NCI-H1930 (cell line): Measurements from ENCODE around the gene MYCL.

ENCODE experiments used
- DNase-seq, 2 experiments: peaks; one replicate each; lab custom pipeline; 2025; lab: John Stamatoyannopoulos, UW

MYCL gene, protein sequence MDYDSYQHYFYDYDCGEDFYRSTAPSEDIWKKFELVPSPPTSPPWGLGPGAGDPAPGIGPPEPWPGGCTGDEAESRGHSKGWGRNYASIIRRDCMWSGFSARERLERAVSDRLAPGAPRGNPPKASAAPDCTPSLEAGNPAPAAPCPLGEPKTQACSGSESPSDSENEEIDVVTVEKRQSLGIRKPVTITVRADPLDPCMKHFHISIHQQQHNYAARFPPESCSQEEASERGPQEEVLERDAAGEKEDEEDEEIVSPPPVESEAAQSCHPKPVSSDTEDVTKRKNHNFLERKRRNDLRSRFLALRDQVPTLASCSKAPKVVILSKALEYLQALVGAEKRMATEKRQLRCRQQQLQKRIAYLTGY

DNA sequence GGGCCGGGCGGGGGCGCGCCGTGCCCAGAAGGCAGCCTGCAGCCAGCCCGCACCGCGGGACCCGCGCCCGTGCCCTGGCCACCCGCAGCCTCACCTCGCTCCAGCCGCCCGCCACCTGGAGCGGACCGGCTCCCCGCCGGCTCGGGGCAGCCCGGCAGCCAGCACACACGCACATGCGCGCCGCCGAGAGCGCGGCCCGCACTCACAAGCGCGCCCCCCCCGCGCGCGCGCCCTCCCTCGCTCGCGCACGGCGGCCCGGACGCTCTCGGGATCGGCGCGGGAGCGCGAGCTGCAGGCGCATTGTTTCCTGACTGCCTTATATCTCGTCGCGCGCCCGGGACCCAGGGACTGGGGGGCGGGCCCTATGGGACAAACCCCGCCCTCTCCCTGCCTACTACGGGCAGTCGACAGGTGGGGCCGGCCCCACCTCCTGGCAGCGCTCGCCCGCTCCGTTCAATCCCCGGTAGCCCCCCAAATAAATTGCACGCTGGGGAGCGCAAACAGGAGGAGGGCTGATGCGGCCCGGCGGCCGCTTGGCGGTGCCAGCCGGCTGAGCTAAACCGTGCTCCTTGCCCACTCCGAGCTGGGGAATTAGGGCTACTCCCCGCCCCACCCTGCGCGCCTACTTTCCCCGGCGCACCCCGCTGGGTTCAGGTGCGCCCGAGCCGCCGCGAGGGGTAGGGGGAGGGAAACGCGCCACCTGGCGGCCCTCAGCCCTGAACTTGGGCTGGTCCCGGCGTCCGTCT is at the start of gene MYCL:
Gene MYCL, minus strand, starts transcription at position 204 of the 746 bp plus-strand sequence. CDS start 483 bp downstream, outside the sequence.
- DNase-seq, result peak; percentile 82 to 84

DNA sequence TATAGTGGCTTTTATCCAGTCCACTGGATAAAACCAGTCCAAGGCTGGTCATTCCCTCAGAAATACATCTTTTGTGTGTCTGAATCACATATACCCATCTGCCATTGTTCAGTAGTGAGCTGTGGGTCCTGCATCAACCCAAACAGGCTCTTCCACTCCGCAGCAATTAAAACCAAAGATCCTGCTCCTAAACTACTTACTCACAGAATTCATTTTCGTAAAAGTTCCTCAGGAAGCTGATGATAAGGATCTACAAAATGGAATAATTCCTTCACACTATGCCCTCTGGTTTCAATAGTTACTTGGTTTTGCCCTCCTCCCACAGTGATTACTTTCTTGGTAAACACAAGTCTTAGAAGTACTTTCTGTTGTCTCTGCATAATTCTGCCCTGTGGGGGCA is 48.2 kb upstream of the MYCL start:
- DNase-seq, result no peak

DNA sequence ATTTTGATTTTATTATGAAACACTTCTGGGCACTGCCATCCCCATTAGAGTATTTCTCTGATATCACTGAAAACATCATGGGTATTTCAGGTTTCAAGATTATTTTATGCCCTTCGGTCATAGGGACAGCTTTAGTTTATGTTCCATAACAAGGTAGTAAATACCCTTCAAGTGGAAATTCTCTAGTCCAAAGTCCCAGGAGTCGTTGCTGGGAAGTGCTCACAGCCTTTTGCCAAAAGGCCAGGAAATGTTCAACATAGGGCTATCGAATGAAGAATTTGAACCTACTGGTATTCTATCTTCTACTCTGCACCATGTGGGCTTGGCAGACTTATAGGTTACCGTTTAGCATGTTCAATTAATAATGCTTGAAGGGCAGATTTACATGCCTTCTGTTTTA is 45.5 kb upstream of the MYCL start:
- no peak for DNase-seq

DNA sequence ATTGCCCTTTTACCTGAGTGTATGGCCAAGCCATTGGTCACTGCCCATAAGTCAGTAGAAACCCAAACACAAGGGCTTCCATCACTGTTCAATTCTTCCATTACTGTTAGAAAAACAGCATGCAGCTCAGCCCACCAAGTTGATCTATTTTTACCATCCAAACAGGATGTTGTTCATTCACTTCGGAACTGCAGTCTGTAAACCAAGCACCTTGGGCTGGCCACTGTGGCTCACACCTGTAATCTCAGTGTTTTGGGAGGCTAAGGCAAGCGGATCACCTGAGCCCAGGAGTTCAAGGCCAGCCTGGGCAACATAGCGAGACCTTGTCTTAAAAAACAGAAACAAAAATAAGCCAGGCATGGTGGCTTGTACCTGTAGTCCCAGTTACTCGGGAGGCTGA is 44.5 kb upstream of the MYCL start:
- no peak for DNase-seq

DNA sequence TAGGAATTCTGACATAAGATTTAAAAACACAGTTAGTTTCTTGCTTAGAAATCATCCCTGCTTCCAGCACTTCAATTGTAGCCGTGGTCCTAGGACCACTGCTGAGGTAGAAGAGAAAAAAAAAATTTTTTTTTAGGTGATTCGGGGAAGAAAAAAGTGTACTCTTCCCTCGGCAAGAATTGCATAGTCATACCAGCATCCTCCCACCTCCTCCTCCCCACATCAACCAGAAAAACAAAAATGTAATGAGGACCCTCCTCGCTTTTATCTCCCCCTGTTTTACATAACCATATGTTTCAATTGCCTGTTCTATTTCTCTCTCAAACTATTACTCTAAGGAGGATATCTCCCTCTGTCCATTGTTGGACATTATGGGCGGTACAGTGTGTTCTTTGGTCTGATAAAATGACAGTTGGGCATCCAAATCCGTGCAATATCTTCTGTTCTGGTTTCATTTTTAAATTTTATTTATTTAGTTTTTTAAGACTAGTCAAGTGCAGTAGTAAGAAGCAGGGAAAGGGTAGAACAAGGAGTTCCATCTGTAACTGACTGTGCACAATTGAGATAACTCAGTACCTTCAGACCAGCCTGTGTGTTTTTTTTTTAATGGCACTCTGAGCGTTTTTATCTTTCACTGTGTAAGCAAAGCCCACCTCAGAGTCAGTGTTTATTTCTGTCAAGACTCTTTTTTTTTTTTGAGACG is 42.8 kb upstream of the MYCL start:
- DNase-seq, result no peak

DNA sequence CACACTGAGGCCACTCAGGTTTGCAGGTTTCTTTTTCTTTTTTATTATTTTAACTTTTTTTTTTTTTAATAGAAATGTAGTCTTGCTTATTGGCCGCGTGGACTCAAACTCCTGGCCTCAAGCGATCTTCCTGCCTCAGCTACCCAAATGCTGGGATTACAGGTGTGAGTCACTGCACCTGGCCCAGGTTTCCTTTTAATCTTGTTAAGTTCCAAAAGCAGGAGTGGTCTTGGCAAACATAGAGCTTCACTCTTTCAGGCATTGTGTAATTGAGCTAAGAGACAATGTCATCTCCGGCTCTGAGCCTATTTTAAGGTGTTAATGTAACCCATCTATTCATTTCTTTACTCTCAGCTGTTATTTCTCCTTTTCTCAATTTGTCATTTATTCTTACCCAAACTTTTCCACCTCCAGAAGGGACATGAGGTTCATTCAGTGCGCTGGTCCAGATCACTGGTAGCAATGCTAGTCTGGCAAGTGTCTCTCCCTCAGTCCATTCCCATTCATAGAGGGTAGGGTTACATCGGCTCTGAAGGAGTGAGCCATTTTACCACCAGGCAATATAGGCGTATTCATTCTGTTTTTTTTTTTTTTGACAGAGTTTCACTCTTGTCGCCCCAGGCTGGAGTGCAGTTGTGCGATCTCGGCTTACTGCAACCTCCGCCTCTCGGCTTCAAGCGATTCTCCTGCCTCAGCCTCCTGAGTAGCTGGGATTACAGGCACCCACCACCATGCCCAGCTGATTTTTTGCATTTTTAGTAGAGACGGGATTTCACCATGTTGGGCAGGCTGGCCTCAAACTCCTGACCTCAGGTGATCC is 42.0 kb upstream of the MYCL start:
- no peak for DNase-seq

DNA sequence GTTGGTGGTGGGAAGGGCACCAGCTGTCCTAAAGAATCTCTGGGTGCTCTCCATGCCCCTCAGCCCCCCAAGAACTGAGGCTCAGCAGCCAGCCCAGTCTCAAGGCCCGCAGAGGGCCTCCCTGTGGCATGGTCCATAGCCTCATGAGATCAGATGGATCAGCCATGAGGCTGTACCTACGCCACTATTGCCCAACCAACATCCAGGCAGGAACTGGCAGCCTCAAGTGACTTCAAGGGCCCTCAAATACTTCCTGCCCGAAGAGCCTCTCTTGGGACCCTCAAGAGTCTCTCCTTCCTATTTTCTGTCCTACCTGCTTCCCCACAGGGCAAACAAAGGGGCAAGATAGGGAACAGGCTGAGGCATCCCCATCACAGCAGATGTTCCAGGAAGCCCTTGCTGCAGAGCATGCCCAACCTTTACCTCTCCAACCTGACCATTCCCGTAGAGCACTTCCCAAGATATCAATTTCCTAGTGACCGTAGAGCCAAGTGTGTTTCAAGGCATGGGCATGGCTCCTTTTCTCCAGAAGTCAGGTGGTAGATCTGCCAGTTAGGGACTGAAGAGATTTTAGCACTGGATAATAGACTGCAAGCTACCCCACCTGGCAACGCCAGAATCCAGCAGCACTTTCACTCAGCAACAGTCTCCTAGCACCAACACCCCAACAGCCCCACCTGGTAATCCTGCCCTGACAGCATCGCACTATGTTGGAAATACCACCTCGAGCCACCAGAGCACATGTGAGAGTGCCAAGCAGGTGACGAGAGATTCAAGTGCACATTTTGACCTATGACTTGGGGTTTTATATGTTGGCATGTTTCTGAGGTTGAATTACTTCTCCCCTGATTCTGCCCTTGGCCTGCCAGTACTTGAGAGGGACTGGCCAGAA is 39.5 kb upstream of the MYCL start:
- no peak for DNase-seq

DNA sequence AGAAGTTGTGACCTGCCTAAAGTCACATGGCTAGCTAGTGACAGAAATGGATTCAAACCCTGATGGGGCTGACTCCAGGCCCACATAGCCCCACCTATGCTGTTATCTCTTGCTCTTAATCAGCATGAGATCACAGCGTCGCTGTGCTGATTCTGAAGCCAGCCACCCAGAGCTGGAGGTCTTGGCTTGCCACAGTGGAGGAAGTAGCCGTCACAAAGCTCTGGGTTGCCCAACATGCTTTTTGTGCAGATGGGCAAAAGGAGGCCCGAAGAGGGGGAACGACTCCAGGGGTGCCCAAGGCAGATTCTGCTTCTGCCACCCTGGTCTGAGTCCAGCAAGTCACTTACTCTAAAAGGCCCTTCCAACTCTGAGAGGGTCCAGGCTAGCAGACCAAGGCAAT is 38.5 kb upstream of the MYCL start:
- DNase-seq, result no peak

DNA sequence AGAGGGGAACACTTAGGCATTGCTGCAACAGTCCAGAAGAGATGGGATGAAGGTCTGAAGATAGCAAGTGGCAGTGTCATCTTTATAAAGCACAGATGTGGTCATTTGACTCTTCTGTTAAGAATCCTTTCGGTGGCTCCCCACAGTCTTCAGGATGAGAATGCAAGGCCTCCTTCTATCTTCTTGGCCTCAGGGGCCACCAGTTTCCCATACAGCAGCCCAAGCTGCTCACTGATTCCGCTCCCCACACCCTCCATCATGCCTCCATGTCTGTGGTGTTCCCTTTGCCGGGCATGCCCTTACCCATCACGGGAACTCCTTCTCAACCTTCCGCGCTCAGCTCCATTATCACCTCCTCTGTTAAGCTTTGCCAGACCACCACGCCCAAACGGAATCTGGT is 37.1 kb upstream of the MYCL start:
- DNase-seq, result no peak

DNA sequence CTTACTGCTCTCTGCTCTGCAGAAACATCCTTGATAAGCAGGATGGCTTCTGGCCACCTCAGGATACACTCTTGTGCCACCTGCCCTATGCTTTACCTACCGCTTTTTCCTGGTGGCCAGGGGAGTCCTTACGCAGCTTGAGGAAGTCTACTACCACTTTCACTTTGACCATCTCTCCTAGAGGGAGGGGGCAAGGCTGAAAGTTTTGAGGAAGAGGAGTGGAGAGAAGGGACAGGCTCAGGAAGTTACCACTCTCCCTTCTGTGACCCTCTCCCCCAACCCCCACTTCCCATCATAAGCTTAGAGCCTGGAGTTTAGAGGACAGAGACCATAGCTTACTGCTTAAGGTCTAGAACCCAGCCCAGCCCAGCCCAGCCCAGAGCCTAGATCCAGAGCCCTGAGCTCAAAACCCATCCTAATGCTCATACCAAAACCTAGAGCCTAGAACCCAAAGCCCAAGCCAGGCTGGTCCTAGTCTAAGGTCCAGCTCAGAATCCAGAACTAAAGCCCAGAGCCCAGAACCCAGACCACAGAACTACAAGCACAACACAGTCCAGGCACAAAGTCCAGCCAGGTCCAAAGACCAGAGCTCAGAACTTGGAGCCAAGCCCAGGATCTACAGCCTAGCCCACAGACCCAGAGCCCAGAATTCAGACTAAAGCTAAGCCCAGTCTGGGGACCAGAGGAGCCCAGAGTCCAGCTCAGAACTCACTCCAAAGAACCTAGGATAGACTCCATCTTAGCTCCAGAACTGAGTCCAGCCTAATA is 35.2 kb upstream of the MYCL start:
- no peak for DNase-seq

DNA sequence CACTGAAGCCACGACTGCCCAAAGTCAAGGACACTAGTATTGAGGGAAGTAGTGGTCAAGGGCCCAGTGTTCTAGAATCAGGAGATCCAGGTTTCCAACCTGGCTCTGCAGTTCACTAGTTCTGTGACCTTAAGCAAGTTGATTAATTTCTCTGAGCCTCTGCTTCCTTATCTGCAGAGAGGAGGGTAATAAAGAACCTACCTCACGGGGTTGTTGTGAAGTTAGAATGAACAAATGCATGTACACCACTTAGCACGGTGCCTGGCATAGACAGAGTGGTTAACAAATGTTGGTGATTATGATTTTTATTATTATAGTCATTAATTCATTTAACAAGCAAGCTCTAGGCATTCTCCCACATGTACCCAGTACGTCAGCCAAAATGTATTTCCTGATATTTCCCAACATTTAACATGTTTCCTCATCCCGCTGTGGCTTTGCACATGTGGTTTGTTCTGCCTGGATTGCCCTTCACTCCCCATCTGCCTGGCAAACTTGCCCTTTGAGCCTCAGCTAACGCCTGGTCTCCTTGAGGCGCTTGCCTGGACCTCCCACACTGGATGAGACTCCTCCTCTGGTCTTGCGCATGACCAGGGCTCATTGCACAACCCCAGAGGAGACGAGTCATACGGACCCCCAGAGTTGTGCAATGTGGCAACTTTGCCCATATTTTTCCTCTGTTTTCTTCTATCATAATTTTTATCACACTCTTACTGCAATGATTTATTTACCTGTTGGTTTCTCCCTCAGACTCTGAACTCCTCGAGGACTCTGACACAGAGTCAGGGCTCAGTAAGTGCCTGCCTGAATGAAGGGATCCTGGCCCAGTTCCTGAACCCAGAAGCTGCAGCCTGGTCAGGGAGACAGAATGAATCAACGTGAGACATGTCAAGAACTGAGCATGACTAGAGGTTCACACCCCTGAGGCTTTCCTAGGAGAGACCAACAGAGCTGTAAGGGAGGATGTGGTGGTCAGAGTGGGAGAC is 32.5 kb upstream of the MYCL start:
- DNase-seq, result no peak

DNA sequence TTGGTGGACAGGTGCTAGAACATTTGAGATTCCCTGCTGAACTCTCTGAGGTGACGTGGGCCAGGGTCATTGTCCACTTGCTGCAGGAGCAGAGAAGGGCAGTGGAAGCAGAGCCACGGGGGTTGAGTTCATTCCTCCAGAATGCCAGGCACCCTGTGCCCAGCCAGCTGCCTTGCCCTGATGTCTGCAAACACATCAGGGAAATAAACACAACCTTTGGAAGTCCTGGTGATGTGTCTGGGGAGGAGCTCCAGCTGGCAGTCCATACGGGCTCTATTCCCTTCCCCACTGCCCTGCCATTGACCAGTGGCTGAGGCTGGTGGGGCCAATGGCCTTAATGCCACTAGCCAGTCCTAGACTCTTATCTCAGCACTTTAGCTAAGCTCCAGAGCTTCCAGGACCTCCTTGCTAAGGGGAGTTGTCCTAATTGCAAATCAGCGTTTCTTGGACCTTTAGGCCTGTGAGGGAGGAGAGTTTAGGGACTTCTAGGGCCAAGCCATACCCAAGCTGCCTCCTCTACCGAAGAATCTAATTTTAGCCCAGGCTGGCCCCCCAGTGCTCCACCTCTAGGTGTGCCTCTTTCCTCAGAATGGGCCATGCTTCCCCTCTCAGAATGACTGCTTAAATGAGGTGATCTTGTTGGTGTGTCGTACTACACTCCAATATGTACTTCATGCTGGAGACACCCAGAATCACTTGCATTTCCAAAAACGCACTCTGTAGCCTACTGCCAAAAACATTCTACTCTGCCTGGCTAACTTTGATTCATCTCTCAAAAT is 27.3 kb upstream of the MYCL start:
- no peak for DNase-seq

DNA sequence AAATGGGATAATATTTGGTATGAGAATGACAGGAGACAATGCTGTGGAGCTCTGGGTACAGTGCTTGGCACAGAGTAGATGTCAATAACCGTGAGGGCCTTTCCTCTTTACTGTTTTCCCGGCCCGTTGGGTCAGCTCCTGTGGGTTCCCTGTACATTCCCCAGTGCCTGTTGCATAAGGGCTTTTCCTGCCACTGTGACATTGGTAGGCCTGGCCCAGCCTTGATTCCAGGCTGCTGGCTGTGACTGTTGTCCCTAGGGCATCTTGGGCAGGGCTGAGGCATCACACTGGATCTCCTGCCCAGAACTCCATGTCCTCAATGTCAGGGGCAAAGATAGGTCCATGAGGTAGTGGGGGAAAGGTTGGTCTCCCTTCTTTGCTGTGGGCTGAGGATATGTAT is 25.8 kb upstream of the MYCL start:
- DNase-seq, result no peak

DNA sequence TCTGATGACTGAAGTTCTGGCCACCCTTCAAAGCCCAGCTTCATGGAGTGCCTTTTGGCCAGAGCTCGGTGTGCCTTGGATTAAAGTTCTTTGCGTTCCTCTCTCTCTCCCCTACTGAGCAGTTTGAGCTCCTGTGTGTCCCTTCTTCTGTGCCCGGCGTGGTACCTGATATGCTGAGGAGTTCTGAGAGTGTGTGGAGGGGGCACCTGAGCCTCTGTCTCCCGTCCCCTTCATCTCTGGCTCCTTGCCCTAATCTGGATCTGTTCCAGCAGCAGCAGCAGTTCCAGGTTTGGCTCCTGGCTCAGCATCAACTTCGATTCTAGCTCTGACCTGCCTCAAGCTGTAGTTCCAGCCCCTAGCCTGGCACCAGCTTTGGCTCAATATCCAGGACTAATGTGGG is 25.1 kb upstream of the MYCL start:
- DNase-seq, result no peak

DNA sequence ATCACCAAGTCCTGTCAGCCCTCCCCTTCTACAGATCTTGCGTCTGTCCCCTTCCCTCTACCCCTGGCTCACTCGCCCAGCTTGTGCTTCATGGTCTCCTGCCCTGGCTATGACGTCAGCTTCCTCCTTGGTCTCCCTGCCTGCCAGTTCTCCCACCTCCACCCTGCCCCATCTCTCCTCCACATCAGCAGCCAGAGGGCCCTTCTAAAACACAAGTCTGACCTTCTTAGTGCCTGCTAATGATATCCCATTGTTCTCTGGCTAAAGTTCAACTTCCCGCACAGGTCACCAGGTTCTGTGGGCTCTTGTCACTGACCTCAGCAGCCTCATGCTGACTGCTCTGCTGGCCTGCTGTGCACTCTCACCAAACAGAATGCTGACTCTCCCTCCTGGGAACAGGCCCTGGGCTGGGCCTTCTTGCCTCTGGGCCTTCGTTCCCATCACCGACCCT is 24.7 kb upstream of the MYCL start:
- no peak for DNase-seq

DNA sequence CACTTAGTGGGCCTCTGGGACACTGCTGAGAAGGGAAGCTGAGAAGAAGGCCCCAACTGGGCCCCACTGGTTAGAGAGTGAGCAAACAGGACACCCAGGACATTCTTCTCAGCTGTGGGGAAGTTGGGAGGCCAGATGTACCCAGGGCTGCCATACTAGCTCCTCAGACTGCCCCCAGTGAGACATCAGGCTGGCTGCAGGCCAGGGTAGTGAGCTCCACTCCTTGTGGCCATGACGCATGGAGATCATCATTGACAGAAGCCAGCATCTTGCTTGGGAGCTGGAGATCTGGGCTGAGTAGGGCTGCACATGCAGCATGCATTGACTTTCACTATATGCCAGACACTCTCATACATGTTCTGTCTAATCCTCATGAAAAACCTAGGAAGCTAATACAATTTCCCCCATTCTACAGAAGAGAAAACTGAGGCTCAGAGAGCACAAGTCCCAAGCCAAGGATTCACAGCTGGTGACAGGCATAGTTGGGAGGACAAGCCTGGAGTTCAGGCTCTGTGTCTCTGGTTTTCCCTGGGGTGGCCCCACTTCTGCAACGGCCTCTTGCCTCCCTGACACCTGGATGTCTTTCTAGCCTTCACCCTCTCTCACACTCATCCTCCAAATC is 24.1 kb upstream of the MYCL start:
- no peak for DNase-seq

DNA sequence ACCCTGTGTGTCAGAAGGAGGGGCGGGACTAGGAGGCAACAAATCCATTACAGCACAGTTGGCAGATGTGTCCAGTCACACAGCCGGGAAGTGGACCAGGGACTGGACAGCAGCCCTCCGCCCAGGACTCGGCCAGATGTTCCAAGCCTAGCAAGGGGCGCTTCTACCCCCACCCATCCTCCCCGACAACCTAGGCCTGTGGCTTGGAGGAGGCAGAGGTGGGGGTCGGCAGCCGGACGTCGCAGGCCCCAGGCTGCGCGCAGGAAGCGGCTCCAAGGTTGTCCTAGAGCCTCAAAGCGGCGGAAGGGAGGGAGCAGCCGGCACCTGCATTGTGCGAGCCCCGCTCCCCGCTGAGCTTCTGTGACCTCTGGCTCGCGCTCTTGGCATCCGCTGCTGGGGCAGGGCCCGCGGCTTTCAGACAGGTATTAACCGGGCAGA is 20.6 kb upstream of the MYCL start:
- DNase-seq, result no peak

DNA sequence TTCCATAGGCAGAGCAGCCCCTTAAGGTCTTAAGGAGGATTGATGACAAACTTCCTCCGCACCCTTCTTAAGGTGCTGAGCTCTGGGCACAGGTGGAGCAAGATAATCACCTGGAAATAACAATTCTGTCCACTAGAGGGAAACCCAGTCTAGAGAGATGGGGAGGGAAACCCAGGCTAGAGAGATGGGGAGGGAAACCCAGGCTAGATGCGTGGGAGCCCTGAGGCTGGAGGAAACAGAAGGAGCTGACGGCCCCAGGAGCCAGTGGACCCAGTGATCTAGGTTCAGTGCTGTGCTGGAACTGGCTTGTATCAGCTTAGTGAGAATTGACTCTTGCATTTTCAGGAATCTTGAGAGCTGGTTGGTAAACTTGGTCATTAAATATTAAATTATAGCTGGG is 17.8 kb upstream of the MYCL start:
- DNase-seq, result peak; percentile 49 to 61
